GM12892 (cell line): ENCODE results near the gene EMILIN1.
A peak's percentile ranks its signal among the peaks of the same experiment; 100 is the strongest.
"Not testable (repeated sequence)": the region's sequence is repeated elsewhere in the genome, so short reads cannot be mapped to it uniquely, and the experiment has no call there.

Source experiments
- DNase-seq: peaks from one replicate; pipeline ENCODE4 v3.0.0; 2011; ENCODE audit not compliant: insufficient read length
- FAIRE-seq: peaks from 2 replicates; lab custom pipeline; 2011; peaks lifted over from hg19 to GRCh38; lab: Jason Lieb, UNC
- POLR2A ChIP-seq: IDR thresholded peaks from 2 replicates; pipeline ENCODE4 v1.6.1; 2011; ENCODE audit warnings: low read depth, low read length, control low read depth
- POLR2AphosphoS5 ChIP-seq: IDR thresholded peaks from 2 replicates; pipeline ENCODE4 v1.6.1; 2011; ENCODE audit warnings: low read depth, low read length, control low read depth
- TAF1 ChIP-seq: IDR thresholded peaks from 2 replicates; pipeline ENCODE4 v1.6.1; 2011; ENCODE audit warnings: low read depth, mild to moderate bottlenecking, control low read depth, low read length, borderline replicate concordance

Gene EMILIN1

DNA sequence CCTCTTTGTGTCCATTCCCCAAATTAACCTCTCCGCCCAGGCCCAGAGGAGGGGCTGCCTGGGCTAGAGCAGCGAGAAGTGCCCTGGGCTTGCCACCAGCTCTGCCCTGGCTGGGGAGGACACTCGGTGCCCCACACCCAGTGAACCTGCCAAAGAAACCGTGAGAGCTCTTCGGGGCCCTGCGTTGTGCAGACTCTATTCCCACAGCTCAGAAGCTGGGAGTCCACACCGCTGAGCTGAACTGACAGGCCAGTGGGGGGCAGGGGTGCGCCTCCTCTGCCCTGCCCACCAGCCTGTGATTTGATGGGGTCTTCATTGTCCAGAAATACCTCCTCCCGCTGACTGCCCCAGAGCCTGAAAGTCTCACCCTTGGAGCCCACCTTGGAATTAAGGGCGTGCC, 21.6 kb downstream of the EMILIN1 start:
- DNase-seq (no peak), FAIRE-seq (no peak)
- TF ChIP-seq POLR2AphosphoS5: no peak
- no peak for TF ChIP-seq POLR2A
- no peak for TF ChIP-seq TAF1

DNA sequence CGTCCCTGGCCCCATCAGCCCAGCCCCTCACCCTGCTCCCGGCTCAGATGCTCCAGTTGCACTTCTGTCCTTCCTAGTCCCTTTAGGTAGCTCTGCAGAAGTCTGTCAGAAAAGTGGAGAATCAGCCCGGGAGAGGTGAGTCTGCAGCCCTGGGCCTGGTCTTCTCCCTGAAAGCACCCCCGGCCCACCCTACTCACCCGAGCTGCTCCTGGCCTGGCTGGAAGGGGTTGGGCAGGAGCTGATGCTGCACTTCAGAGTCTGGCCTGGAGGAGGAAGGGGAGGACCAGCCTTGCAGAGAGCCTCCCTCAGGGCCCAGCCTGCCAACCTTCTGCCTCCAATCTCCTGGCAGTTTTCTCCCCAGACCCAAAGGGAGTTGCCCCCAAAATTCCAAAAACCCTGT, 23.9 kb downstream of the EMILIN1 start:
- no peak for TF ChIP-seq POLR2A
- no peak for TF ChIP-seq TAF1
- no peak for TF ChIP-seq POLR2AphosphoS5
- FAIRE-seq (no peak), DNase-seq (no peak)

DNA sequence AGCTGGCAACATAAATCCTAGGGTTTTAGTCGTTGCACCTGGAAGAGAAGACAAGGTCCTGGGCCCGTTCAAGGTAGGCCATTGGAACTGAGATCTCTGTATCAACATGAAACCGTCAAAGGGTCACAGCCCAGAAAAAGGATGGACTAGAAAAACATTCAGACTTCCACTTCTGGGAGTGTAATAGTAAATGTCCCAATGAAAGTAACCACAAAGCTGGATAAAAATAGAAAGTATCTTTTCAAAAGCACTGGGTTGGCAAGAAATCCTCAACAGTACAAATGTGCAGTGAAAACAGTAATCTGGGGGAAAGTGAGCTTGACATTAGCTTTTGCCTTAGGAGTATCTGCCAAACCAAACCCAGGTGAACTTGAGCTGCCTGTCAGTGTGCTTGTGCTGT, 27.6 kb downstream of the EMILIN1 start:
- TF ChIP-seq POLR2AphosphoS5: no peak
- no peak for TF ChIP-seq TAF1
- DNase-seq: no peak
- no peak for FAIRE-seq

DNA sequence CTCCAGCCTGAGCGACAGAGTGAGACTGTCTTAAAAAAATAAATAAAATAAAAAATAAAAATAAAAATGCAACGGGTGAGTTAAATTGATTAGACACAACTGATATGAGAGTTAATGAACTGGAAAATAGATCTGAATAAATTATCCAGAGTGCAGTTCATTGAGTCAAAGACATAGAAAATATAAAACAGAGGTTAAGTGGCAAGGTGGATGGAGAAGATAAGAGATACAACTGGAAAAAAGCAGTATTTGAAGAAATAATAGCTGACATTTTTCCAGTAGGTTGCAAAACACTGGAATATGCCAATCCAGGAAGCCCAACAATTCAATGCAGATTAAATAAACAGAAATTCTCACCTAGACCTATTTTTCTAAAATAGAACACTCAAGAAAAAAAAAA, 29.8 kb downstream of the EMILIN1 start:
- DNase-seq: no peak
- no peak for TF ChIP-seq POLR2A
- TF ChIP-seq TAF1: no peak
- TF ChIP-seq POLR2AphosphoS5: no peak
- no peak for FAIRE-seq

DNA sequence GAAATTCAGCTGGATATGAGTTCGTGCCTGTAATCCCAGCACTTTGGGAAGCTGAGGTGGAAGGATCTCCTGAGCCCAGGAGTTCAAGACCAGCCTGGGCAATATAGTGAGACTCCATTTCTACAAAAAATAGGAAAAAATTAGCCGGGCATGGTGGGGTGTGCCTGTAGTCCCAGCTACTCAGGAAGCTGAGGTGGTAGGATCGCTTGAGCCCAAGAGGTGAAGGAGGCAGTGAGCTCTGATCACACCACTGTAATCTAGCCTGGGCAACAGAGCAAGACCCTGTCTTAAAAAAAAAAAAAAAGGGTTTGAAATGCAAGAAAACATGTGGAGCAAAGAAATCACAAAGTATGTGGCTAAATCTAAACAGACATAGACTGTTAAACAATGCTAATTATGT, 30.7 kb downstream of the EMILIN1 start:
- TF ChIP-seq POLR2A: no peak
- TF ChIP-seq TAF1: no peak
- no peak for TF ChIP-seq POLR2AphosphoS5
- FAIRE-seq (no peak), DNase-seq (no peak)

DNA sequence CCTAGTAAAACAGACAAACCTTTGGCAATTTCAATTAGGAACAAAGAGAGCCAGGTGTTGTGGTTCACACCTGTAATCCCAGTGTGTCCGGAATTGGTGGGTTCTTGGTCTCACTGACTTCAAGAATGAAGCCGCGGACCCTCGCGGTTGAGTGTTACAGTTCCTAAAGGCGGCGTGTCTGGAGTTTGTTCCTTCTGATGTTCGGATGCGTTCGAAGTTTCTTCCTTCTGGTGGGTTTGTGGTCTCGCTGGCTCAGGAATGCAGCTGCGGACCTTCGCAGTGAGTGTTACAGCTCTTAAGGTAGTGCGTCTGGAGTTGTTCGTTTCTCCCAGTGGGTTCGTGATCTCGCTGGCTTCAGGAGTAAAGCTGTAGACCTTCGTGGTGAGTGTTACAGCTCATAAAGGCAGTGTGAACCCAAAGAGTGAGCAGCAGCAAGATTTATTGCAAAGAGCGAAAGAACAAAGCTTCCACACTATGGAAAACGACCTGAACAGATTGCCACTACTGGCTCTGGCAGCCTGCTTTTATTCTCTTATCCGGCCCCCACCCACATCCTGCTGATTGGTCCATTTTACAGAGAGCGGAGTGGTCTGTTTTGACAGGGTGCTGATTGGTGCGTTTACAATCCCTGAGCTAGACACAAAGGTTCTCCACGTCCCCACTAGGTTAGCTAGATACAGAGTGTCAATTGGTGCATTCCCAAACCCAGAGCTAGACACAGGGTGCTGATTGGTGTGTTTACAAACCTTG, 32.4 kb downstream of the EMILIN1 start:
- DNase-seq, FAIRE-seq: not testable (repeated sequence)

DNA sequence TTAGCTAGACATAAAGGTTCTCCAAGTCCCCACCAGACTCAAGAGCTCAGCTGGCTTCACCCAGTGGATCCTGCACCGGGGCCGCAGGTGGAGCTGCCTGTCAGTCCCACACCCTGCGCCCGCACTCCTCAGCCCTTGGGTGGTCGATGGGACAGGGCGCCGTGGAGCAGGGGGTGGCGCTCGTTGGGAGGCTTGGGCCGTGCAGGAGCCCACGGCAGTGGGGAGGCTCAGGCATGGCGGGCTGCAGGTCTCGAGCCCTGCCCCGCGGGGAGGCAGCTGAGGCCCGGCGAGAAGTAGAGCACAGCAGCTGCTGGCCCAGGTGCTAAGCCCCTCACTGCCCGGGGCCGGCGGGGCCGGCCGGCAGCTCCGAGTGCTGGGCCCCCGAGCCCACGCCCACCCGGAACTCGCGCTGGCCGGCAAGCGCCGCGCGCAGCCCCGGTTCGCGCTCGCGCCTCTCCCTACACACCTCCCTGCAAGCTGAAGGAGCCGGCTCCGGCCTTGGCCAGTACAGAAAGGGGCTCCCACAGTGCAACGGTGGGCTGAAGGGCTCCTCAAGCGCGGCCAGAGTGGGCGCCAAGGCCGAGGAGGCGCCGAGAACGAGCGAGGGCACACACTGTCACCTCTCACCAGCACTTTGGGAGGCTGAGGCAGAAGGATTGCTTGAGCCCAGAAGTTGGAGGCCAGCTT, 33.1 kb downstream of the EMILIN1 start:
- DNase-seq, FAIRE-seq: not testable (repeated sequence)

DNA sequence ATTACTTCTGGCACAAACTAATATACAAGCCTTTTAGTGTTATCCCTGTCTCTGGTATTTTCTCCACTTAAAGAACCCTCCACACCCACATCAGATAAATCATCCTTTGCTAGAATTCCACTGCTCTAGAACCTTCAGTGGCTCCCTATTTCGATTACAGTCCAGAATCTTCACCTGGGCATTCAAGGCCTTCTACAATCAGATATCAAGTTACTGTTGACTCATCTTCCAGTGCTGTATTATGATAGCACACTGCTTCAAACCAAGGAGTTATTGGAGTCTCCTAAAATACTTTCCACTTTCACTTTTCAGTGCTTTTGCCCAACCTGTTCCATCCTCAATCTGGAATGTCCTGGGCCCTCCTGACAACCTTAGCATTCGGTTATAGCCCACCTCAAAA, 37.1 kb downstream of the EMILIN1 start:
- FAIRE-seq: no peak
- no peak for DNase-seq
- TF ChIP-seq POLR2A (no peak), POLR2AphosphoS5 (no peak)

DNA sequence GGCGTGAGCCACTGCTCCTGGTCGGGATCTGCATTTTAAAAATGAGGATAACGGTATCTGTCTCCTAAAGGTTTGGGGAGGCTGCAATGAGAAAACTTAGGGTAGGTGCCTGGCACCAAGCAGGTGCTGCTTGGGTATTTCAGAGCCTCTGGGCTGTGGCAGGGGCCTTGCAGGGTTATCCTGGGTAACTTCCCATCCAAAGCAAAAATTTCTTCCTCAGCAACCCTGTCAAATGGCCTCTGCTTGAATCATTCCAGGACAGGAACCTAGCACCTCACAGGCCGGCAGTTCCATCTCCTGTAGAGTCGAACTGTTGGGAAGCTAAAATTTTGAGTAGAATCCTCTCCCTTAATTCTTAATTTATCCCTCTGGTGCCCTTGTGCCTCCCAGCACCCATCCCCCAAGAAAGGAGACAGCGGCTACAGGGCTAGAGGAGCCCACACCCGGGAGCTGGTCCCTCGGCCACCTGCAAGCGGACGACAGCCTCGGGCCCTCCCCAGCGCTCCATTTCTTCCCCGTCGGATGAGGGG, 39.6 kb downstream of the EMILIN1 start:
- TF ChIP-seq POLR2AphosphoS5: no peak
- TF ChIP-seq TAF1: no peak
- DNase-seq (no peak), FAIRE-seq (no peak)

DNA sequence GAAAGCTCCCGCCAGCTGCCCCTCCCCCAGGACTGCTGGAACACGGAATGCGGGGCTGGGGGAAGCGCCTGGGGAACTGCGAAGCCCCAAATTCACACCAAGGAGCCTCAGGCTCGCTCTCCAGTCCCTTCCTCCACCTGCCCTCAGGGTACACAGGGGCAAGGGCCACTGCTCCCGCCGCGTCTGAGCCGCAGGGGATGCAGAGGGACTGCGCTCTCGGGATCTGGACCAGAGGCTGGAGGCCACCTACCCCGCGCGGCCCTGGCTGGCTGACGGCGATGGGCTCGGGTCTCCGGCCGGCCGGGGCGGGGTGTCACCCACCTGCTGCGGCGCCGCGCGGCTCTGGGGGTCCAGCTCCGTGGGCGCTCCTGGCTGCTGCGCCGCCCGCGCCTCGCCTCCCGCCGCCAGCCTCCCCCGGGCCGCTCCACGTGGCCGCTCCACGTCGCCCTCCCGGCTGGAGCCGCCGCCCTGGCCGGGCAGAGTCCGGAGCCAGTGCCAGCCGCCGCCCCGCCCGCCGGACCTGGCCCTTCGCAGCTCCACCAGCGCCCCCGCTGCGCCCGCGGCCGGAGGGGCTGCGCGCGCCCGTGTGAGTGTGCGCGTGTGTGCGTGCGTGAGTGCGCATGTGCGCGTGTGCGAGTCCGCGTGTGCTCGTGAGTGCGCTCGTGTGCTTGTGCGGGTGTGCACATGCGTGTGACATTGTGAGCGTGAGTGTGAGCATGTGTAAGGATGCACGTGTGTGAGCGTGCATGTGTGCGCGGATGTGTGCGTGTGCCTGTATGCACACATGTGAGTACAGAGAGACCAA, 40.3 kb downstream of the EMILIN1 start, which contains the start of gene CGREF1:
Gene CGREF1 (minus strand): TSS at position 604 of the 805 bp plus-strand sequence. CDS start 14,762 bp downstream, outside the sequence.
- TF ChIP-seq POLR2A: no peak
- TF ChIP-seq POLR2AphosphoS5: no peak
- no peak for TF ChIP-seq TAF1
- DNase-seq: no peak
- peak; percentile 74 for FAIRE-seq

DNA sequence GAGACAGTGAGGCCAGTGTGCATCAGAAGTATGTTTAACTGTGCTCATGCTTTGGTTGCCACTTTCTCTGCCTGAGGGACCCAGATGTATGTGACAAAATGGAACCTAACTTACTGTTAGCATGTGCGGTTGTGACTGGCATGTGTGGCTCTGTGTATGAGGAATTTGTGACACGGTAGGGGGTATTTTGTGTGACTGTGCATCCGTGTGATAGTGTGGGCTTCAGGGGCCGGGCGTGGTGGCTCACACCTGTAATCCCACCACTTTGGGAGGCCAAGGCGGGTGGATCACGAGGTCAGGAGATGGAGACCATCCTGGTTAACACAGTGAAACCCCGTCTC, 40.9 kb downstream of the EMILIN1 start:
- FAIRE-seq, DNase-seq: not testable (repeated sequence)

DNA sequence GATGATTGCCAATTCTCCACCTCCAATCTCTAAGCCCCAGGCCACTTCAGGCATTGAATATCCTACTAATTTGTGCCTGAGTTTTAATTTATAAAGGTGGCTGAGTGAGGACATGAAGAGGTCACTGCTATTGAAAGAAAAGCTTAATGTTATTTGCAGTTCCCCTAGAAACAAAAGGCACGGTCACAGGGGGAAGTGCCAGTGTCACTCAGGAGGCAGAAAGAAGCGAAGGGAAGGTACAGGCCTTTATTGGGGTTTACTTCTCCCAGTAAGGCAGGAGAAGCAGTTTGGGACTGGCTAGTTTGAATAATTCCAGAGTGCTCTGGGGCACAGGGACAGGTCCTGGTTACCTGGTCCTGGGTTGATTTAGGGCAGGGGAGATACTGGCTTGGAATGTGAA, 43.5 kb downstream of the EMILIN1 start:
- FAIRE-seq: no peak

More for the DNA sequence above, 43.5 kb downstream of the EMILIN1 start:
- TF ChIP-seq POLR2AphosphoS5: no peak
- no peak for TF ChIP-seq TAF1
- TF ChIP-seq POLR2A: no peak
- no peak for DNase-seq
